ENCODE data around the gene IL17RE.
"Not testable (repeated sequence)": the region's sequence is repeated elsewhere in the genome, so short reads cannot be mapped to it uniquely, and the experiment has no call there.

Gene IL17RE, protein sequence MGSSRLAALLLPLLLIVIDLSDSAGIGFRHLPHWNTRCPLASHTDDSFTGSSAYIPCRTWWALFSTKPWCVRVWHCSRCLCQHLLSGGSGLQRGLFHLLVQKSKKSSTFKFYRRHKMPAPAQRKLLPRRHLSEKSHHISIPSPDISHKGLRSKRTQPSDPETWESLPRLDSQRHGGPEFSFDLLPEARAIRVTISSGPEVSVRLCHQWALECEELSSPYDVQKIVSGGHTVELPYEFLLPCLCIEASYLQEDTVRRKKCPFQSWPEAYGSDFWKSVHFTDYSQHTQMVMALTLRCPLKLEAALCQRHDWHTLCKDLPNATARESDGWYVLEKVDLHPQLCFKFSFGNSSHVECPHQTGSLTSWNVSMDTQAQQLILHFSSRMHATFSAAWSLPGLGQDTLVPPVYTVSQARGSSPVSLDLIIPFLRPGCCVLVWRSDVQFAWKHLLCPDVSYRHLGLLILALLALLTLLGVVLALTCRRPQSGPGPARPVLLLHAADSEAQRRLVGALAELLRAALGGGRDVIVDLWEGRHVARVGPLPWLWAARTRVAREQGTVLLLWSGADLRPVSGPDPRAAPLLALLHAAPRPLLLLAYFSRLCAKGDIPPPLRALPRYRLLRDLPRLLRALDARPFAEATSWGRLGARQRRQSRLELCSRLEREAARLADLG

DNA sequence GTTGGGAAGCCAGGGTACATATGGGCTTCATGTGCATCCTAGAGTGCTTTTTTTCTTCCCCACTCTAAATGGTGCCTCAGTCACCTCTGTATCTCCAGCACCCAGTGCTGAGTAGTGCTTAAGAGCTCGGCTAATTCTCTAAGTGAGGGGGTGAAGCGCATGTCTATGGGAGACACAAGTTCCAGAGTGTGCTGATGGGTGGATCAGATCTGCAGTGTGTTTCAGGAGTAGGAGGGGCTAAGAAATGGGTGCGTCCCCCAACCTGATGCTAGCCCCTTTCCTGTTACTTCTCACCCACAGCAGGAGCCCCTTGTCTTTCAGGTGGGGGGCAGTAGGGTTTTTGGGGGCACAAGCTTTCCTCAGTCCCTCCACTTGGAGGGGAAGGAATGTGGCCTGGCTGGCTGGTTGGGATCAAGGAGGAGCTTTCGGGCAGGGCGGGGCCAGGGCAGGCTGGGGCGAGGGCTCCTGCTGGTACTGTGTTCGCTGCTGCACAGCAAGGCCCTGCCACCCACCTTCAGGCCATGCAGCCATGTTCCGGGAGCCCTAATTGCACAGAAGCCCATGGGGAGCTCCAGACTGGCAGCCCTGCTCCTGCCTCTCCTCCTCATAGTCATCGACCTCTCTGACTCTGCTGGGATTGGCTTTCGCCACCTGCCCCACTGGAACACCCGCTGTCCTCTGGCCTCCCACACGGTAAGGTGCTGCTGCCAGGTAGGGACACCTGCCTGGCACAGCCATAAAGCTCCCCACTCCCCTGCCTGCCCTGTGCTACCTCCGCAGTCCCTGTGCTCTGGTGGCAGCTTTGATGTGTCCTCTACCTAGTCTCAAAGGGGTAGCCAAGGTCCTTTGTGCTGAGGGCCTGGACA, at the start of gene IL17RE:
Gene IL17RE, plus strand, starts transcription at position 477 of the 866 bp plus-strand sequence. Its CDS starts 85 bp downstream, at position 562.
- H3K4me3 ChIP-seq (ENCODE audit: low read length) = no peak within 1 kb of the TSS
- no peak for TF ChIP-seq ZNF274 (IDR thresholded peaks at IDR 0.05; ENCODE audit: low read depth, low read length)

- H3K4me3 ChIP-seq (ENCODE audit: low read length) = not testable (repeated sequence)
These were observed 48.2 kb upstream of the IL17RE start for GRCh38 chr3:9854291-9854940.

GRCh38 chr3:9855594-9855993, 47.1 kb upstream of the IL17RE start:
- TF ChIP-seq ZNF274 (IDR thresholded peaks at IDR 0.05; ENCODE audit: low read depth, low read length) = no peak
- no peak overlapping the region for H3K4me3 ChIP-seq (ENCODE audit: low read length)

DNA sequence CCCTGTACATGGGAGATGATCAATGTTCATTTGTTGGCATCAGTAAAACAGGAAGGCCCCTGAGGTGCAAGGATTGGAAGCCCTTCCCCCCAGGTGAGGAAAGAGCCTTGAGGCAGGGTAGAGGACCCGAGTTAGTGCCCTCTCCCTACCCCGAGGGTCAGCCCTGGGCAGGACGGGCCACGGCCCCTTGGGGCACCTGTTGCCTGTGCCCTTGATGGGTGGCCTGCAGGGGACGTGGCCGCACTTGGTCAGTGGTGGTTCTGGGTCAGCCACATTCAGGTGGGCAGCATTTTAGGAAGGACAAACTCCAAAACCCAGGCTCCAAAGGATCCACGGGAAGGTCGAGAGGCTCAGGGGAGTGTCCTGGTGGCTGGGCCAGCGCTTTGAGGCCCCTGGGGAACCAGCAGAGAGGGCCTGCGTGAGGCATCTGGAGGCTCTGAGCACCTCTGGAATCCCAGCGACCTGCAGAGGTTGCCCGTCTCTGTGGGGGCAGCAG, 43.1 kb upstream of the IL17RE start:
- no peak overlapping the region for H3K4me3 ChIP-seq (ENCODE audit: low read length)
- no peak for TF ChIP-seq ZNF274 (IDR thresholded peaks at IDR 0.05; ENCODE audit: low read depth, low read length)

DNA sequence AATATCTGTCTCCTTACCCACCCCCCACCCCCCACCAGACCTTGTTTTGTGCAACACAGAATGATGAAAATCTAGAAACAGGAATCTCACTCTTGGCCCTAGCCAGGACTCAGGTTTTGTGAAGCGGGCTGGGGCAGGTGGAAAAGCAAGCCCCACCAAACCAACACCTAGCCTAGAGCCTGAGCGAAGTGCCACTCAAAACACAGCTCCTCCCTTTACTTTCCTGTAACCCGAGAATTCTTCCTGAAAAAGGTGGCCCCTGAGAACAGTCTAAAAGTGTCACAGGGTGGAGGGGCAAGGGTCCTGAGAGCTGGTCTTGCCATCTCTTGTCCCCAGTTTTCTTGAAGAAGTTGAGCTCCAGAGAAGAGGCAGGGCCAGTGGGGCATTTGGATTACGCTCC, 41.4 kb upstream of the IL17RE start:
- no peak for TF ChIP-seq ZNF274 (IDR thresholded peaks at IDR 0.05; ENCODE audit: low read depth, low read length)
- no peak overlapping the region for H3K4me3 ChIP-seq (ENCODE audit: low read length)

DNA sequence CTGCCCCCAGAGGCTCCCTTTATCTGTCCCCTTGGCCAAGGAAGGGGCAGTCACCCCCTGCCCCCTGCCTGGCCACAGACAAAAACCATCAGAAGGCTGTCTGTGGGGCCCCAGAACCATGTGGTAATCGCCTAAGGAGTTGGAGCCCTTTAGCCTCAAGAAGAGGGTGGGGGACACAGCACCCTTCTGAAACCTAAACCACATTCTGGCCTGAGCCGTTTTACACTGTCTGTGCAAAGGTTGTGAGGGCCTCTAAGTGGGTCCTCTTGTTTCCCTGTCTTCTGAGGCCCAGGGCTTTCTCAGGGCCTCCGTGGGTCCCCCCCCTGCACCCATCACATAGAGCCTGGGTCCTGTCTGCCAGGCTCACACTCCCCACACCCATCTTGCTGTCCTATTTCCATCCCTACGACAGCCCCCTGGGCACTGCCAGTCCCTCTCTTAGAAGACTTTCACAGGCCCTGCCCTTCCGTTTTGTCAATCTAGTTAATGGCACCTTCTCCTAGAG, 41.0 kb upstream of the IL17RE start:
- TF ChIP-seq ZNF274 (IDR thresholded peaks at IDR 0.05; ENCODE audit: low read depth, low read length) = no peak
- H3K4me3 ChIP-seq (ENCODE audit: low read length) = no peak overlapping the region

GRCh38 chr3:9862391-9863057, 40.1 kb upstream of the IL17RE start:
- no peak for TF ChIP-seq ZNF274 (IDR thresholded peaks at IDR 0.05; ENCODE audit: low read depth, low read length)
- H3K4me3 ChIP-seq (ENCODE audit: low read length) = no peak overlapping the region

DNA sequence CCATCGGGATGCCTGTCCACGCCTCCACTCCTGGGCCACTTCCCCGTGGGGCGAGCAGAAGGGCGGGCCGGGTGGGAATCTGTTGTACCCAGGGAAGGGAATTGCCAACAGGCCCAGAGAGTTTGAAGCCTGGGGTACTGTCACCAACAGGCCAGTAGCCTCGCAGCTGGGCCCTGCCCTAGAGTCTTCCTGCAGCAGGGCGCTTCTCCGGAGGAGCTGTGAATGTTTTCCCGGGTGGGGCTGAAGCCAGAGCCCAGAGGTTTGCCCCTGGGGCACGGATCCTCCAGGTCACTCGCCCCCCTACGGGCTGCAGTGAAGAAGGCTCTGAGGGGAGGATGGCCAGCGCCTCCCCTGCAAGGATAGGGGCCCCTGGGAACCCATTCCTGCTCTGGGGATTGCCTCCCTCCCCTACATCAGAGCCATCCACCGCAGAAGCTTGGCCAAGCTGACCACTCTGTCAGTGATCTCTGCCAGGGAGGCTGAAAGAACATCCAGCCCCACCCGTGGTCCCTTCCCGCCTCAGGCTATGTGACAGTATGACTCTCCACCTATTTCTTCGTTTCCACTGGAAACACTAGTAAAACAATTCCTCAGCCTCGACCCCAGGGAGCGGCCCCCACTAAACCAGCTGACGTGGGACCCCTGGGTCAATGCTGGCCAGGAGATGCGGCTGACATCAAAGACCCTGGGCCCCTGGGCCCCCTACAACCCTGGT, 39.4 kb upstream of the IL17RE start:
- no peak overlapping the region for H3K4me3 ChIP-seq (ENCODE audit: low read length)
- TF ChIP-seq ZNF274 (IDR thresholded peaks at IDR 0.05; ENCODE audit: low read depth, low read length) = no peak

GRCh38 chr3:9864200-9864927, 38.3 kb upstream of the IL17RE start:
- no peak overlapping the region for H3K4me3 ChIP-seq (ENCODE audit: low read length)
- no peak for TF ChIP-seq ZNF274 (IDR thresholded peaks at IDR 0.05; ENCODE audit: low read depth, low read length)

- not testable (repeated sequence) for H3K4me3 ChIP-seq (ENCODE audit: low read length)
These were observed 37.5 kb upstream of the IL17RE start for GRCh38 chr3:9865125-9865637.

DNA sequence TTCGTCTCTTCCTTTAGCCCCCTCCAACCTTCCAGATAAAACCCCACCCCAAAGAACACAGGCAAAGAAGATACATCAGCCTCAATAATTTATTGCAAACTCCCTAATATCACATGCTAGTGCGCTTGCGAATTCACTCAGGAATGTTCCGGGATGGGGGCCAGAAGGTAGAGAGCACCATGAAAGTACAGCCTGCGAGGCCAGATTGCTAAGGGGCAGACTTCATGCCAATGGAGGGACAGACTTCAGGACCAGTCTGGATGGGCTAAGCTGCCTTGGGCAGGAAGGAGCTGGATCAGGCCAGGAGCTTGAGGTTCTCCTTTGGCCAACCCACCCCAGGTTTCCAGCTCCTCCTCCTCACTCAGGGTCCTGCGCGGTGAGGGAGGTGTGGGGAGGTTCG, 36.0 kb upstream of the IL17RE start:
- no peak overlapping the region for H3K4me3 ChIP-seq (ENCODE audit: low read length)
- no peak for TF ChIP-seq ZNF274 (IDR thresholded peaks at IDR 0.05; ENCODE audit: low read depth, low read length)

DNA sequence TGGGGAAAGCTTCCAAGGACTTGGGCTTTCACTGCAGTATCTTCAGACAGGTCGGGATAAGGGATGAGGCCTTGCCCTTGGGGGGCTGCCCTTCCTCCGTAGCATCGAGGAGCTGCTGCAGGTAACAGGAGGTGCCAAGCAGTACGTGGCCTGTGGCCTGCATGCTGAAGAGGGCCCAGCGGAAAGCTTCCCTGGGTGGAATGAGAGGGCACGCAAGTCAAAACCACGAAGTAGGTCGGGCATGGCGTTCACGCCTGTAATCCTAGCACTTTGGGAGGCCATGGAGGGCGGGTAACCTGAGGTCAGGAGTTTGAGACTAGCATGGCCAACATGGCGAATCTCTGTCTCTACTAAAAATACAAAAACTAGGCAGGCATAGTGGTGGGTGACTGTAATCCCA, 35.5 kb upstream of the IL17RE start:
- no peak for TF ChIP-seq ZNF274 (IDR thresholded peaks at IDR 0.05; ENCODE audit: low read depth, low read length)
- H3K4me3 ChIP-seq (ENCODE audit: low read length) = no peak overlapping the region
